ENCODE results near the gene BCAS3. TPM values are rescaled to one million over a fixed set of nuclear protein-coding genes. Genes with fewer than 3 reads are reported as not detected.

Gene BCAS3
- total and polyA plus RNA-seq, 4 donors: 5.8 to 24.6 (median 10.1) TPM

GRCh38 chr17:60653569-60653968 is 24.1 kb upstream of the BCAS3 start:
- no peak for DNase-seq (ENCODE audit: low spot score)
- Histone ChIP-seq H3K4me3 (ENCODE audit: low read depth in 1 of 3, low read length in 3 of 3) (no peak overlapping the region), H3K9me3 (ENCODE audit: control insufficient read depth in 4 of 4, low read length in 3 of 4) (no peaks in the 10 kb centered on the region), H3K36me3 (ENCODE audit: control insufficient read depth in 4 of 4, insufficient read depth in 3 of 4, low read depth in 1 of 4, low read length in 3 of 4) (peaks cover 0 to 10% (median 0%) of the 10 kb centered on the region in 4 donors), H3K27me3 (ENCODE audit: control insufficient read depth in 4 of 4, insufficient read depth in 4 of 4, low read length in 3 of 4) (no peaks in the 10 kb centered on the region), H3K4me1 (ENCODE audit: control insufficient read depth in 4 of 4, insufficient read depth in 4 of 4, low read length in 3 of 4) (no peaks in the 10 kb centered on the region), H3K27ac (ENCODE audit: low read depth in 1 of 2, low read length in 2 of 2) (no peak overlapping the region), H3K9ac (ENCODE audit: low read depth in 1 of 2, low read length in 2 of 2) (no peak overlapping the region)
- no peak for TF ChIP-seq EGR1 (IDR thresholded peaks at IDR 0.05; ENCODE audit: low read depth in 2 of 2)
- no peak for TF ChIP-seq RAD21 (IDR thresholded peaks at IDR 0.05)
- TF ChIP-seq ZBTB33 (IDR thresholded peaks at IDR 0.05): no peak
- no peak for TF ChIP-seq HNF4A (conservative IDR thresholded peaks at IDR 0.05)
- no peak for TF ChIP-seq MAX (IDR thresholded peaks at IDR 0.05)
- WGBS: 97% methylated on average over 1 of the region's 1 CpG

- H3K4me1 ChIP-seq (ENCODE audit: control insufficient read depth in 4 of 4, insufficient read depth in 4 of 4, low read length in 3 of 4): no peaks in the 10 kb centered on the region
- H3K27me3 ChIP-seq (ENCODE audit: control insufficient read depth in 4 of 4, insufficient read depth in 4 of 4, low read length in 3 of 4): no peaks in the 10 kb centered on the region
- H3K4me3 ChIP-seq (ENCODE audit: low read depth in 1 of 3, low read length in 3 of 3): no peak overlapping the region
- no peak overlapping the region for H3K27ac ChIP-seq (ENCODE audit: low read depth in 1 of 2, low read length in 2 of 2)
- no peak overlapping the region for H3K9ac ChIP-seq (ENCODE audit: low read depth in 1 of 2, low read length in 2 of 2)
- H3K36me3 ChIP-seq (ENCODE audit: control insufficient read depth in 4 of 4, insufficient read depth in 3 of 4, low read depth in 1 of 4, low read length in 3 of 4): peaks cover 0 to 4% (median 0%) of the 10 kb centered on the region in 4 donors
- 96% methylated on average over 5 of the region's 5 CpGs for WGBS
- no peaks in the 10 kb centered on the region for H3K9me3 ChIP-seq (ENCODE audit: control insufficient read depth in 4 of 4, low read length in 3 of 4)
- no peak for DNase-seq (ENCODE audit: low spot score)
- no peak for TF ChIP-seq HNF4G (IDR thresholded peaks at IDR 0.05)
These were observed 21.2 kb upstream of the BCAS3 start for GRCh38 chr17:60656499-60656898.

GRCh38 chr17:60659156-60659555 is 18.5 kb upstream of the BCAS3 start:
- TF ChIP-seq FOXA2 (IDR thresholded peaks at IDR 0.05): no peak
- no peak for TF ChIP-seq YY1 (IDR thresholded peaks at IDR 0.05)
- TF ChIP-seq MAX (IDR thresholded peaks at IDR 0.05): no peak
- TF ChIP-seq HNF4A (conservative IDR thresholded peaks at IDR 0.05): no peak
- TF ChIP-seq NR2F2 (IDR thresholded peaks at IDR 0.05): no peak
- no peak for TF ChIP-seq ATF3 (IDR thresholded peaks at IDR 0.05)
- TF ChIP-seq RAD21 (IDR thresholded peaks at IDR 0.05): no peak
- no peak for TF ChIP-seq JUND (IDR thresholded peaks at IDR 0.05)
- no peak for TF ChIP-seq REST (IDR thresholded peaks at IDR 0.05)
- no peak for TF ChIP-seq FOXA1 (IDR thresholded peaks at IDR 0.05)
- TF ChIP-seq RXRA (IDR thresholded peaks at IDR 0.05): no peak
- no peak for TF ChIP-seq EGR1 (IDR thresholded peaks at IDR 0.05; ENCODE audit: low read depth in 2 of 2)
- no peak for TF ChIP-seq CTCF (IDR thresholded peaks at IDR 0.05; ENCODE audit: low read depth, low read length, missing input control)
- no peak for TF ChIP-seq HNF4G (IDR thresholded peaks at IDR 0.05)
- no peak for TF ChIP-seq SP1 (IDR thresholded peaks at IDR 0.05)
- no peak for TF ChIP-seq TAF1 (conservative IDR thresholded peaks at IDR 0.05)
- TF ChIP-seq ZBTB33 (IDR thresholded peaks at IDR 0.05): no peak
- peaks cover 0 to 10% (median 7%) of the 10 kb centered on the region in 4 donors for H3K36me3 ChIP-seq (ENCODE audit: control insufficient read depth in 4 of 4, insufficient read depth in 3 of 4, low read depth in 1 of 4, low read length in 3 of 4)
- DNase-seq (ENCODE audit: low spot score): no peak
- 85% methylated on average over 1 of the region's 1 CpG for WGBS
- H3K9me3 ChIP-seq (ENCODE audit: control insufficient read depth in 4 of 4, low read length in 3 of 4): no peaks in the 10 kb centered on the region
- no peak overlapping the region for H3K9ac ChIP-seq (ENCODE audit: low read depth in 1 of 2, low read length in 2 of 2)
- H3K27ac ChIP-seq (ENCODE audit: low read depth in 1 of 2, low read length in 2 of 2): no peak overlapping the region
- no peaks in the 10 kb centered on the region for H3K27me3 ChIP-seq (ENCODE audit: control insufficient read depth in 4 of 4, insufficient read depth in 4 of 4, low read length in 3 of 4)
- no peak overlapping the region for H3K4me3 ChIP-seq (ENCODE audit: low read depth in 1 of 3, low read length in 3 of 3)
- no peaks in the 10 kb centered on the region for H3K4me1 ChIP-seq (ENCODE audit: control insufficient read depth in 4 of 4, insufficient read depth in 4 of 4, low read length in 3 of 4)
